ENCODE data around the gene TSC2. TPM values are rescaled to one million over a fixed set of nuclear protein-coding genes. Genes with fewer than 3 reads are reported as not detected.

TSC2 gene
- total and polyA plus RNA-seq, 2 of the 13 experiments (the other 11 are each of a cell fraction or from before 2014, with no cell fraction given) = 19.6 to 40.4 TPM

GRCh38 chr16:2009791-2010510 is 37.8 kb upstream of the TSC2 start, which contains the start of gene ZNF598 (continued):
- TF ChIP-seq ZNF75D (CRISPR knock-in tag; IDR thresholded peaks at IDR 0.05; ENCODE audit: borderline replicate concordance) = no peak
- TF ChIP-seq SAP130 (CRISPR knock-in tag; IDR thresholded peaks at IDR 0.05; ENCODE audit: low read depth) = peak; percentile 84
- TF ChIP-seq ZNF605 (CRISPR knock-in tag; IDR thresholded peaks at IDR 0.05) = peak; percentile 76
- no peak for TF ChIP-seq EZH2 (conservative IDR thresholded peaks at IDR 0.05; ENCODE audit: low read depth, low read length)
- TF ChIP-seq ZSCAN9 (CRISPR knock-in tag; IDR thresholded peaks at IDR 0.05; ENCODE audit: borderline replicate concordance) = peak; percentile 39; the same call in 1 of the 2 replicates
- no peak for TF ChIP-seq IRF1 (CRISPR knock-in tag; IDR thresholded peaks at IDR 0.05; ENCODE audit: low read depth)
- TF ChIP-seq ZNF800 (CRISPR knock-in tag; IDR thresholded peaks at IDR 0.05) = no peak
- 0 out of 2 replicates have a peak, but pooled peaks have one; percentile 66 for TF ChIP-seq NFATC3 (CRISPR knock-in tag; IDR thresholded peaks at IDR 0.05)
- TF ChIP-seq ZBTB2 (CRISPR knock-in tag; IDR thresholded peaks at IDR 0.05; ENCODE audit: low read depth) = peak; percentile 89
- peak; percentile 60; the same call in 1 of the 2 replicates for TF ChIP-seq ZNF430 (CRISPR knock-in tag; IDR thresholded peaks at IDR 0.05)
- TF ChIP-seq LCORL (IDR thresholded peaks at IDR 0.05) = no peak
- TF ChIP-seq LCORL (CRISPR knock-in tag; IDR thresholded peaks at IDR 0.05) = 0 out of 2 replicates have a peak, but pooled peaks have one; percentile 32
- no peak for TF ChIP-seq FLYWCH1 (CRISPR knock-in tag; IDR thresholded peaks at IDR 0.05)
- TF ChIP-seq DPF2 (CRISPR knock-in tag; IDR thresholded peaks at IDR 0.05; ENCODE audit: borderline replicate concordance, low read depth) = no peak
- no peak for TF ChIP-seq MIER3 (CRISPR knock-in tag; IDR thresholded peaks at IDR 0.05; ENCODE audit: borderline replicate concordance)
- TF ChIP-seq CENPT (CRISPR knock-in tag; IDR thresholded peaks at IDR 0.05; ENCODE audit: low read depth) = no peak
- TF ChIP-seq ZKSCAN1 (IDR thresholded peaks at IDR 0.05; ENCODE audit: low read length) = no peak
- TF ChIP-seq FOXA3 (CRISPR knock-in tag; IDR thresholded peaks at IDR 0.05) = no peak
- peak; percentile 64; the same call in 1 of the 2 replicates for TF ChIP-seq MTA1 (CRISPR knock-in tag; IDR thresholded peaks at IDR 0.05; ENCODE audit: borderline replicate concordance)
- TF ChIP-seq RXRB (CRISPR knock-in tag; IDR thresholded peaks at IDR 0.05; ENCODE audit: borderline replicate concordance) = peak; percentile 30; the same call in 1 of the 2 replicates
- TF ChIP-seq ARNTL (CRISPR knock-in tag; IDR thresholded peaks at IDR 0.05) = peak; percentile 43; the same call in 1 of the 2 replicates
- TF ChIP-seq ZNF674 (CRISPR knock-in tag; IDR thresholded peaks at IDR 0.05; ENCODE audit: low read depth) = no peak
- TF ChIP-seq ZNF687 (CRISPR knock-in tag; IDR thresholded peaks at IDR 0.05) = peak; percentile 95
